ENCODE data around the gene AARSD1.
"Not testable (repeated sequence)": the region's sequence is repeated elsewhere in the genome, so short reads cannot be mapped to it uniquely, and the experiment has no call there.

The AARSD1 gene

DNA sequence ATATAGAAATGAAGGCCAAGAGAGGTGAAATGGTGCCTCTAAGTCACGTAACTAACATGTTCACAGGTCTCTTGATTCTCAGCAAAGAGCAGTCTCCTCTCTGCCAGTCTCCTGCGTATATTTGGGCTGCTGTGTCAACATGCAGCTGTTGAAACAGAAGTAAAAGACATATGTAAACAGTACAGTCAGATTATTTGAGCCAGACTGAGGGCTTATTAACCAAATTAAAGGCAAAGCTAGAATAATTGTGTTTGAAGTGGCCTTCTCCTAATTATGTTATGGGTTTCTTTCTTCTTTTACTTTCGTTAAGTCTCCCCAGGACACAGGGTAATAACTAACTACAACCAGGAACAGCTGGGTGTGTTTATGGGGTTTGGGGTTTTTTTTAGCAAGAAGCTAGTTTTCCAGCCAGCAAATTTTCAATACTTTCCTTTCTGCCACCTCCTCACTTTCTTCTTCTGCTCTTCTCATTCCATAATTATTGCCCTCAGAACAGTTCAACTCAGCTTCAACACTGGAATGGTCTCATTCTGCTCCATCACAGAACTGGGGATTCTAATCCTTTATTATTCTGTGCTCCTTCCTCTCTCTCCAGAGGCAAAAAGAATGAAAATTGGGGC, 45.2 kb downstream of the AARSD1 start:
- TF ChIP-seq, protein P1, sequence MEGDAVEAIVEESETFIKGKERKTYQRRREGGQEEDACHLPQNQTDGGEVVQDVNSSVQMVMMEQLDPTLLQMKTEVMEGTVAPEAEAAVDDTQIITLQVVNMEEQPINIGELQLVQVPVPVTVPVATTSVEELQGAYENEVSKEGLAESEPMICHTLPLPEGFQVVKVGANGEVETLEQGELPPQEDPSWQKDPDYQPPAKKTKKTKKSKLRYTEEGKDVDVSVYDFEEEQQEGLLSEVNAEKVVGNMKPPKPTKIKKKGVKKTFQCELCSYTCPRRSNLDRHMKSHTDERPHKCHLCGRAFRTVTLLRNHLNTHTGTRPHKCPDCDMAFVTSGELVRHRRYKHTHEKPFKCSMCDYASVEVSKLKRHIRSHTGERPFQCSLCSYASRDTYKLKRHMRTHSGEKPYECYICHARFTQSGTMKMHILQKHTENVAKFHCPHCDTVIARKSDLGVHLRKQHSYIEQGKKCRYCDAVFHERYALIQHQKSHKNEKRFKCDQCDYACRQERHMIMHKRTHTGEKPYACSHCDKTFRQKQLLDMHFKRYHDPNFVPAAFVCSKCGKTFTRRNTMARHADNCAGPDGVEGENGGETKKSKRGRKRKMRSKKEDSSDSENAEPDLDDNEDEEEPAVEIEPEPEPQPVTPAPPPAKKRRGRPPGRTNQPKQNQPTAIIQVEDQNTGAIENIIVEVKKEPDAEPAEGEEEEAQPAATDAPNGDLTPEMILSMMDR (conservative IDR thresholded peaks at IDR 0.05; ENCODE audit: control insufficient read depth, insufficient read depth, low read depth, low read length), result no peak
- DNase-seq (ENCODE audit: low read depth), result no peak
- H3K4me3 ChIP-seq (ENCODE audit: control insufficient read depth, low read depth, low read length), result no peak overlapping the region

DNA sequence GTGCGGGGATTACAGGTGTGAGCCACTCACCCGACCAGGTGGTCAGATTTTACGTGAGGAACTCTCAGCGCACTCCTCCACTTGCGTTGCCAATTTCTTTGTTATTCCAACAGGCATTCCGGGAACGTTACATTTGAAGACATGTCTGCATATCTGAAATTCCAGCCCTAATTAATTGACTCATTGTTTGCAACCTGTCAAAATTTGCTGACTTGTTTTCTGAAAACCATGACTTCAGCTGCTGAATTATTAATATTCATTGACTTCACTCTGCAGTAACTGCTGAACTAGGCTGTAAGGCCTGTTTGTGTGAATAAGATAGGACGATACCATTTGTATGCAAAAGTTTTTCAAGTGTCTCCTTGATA, 47.0 kb downstream of the AARSD1 start:
- TF ChIP-seq, protein P1 (conservative IDR thresholded peaks at IDR 0.05; ENCODE audit: control insufficient read depth, insufficient read depth, low read depth, low read length), result no peak
- H3K4me3 ChIP-seq (ENCODE audit: control insufficient read depth, low read depth, low read length), result no peak overlapping the region
- no peak for DNase-seq (ENCODE audit: low read depth)

DNA sequence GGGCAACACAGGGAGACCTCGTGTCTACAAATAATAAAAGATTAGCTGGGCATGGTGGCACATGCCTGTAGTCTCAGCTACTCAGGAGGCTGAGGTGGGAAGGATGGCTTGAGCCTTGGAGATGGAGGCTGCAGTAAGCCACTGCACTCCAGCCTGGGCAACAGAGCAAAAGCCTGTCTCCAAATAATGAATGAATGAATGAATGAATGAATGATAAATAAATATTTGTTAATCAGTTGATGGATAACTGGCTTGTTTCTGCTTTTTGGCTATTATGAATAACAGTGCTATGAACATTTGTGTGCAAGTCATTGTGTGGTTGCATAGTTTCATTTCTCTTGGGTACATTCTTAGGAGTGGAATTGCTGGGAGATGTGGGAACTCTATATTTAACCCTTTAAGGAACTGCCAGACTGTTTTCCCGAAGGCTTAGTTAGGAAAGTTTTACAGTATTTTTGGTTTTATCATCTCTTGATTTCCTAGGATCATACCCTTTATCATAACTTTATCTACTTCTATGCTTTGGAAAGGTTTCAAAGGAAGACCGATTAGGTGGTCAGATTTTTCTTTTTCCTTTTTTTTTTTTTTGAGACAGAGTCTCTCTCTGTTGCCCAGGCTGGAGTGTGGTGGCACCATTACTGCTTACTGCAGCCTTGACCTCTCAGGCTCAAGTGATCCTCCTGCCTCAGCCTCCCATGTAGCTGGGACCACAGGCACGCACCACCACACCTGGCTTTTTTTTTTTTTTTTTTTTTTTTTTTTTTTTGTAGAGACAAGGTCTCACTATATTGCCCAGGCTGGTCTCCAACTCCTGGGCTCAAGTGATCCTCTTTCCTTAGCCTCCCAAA, 47.6 kb downstream of the AARSD1 start:
- DNase-seq (ENCODE audit: low read depth); H3K4me3 ChIP-seq (ENCODE audit: control insufficient read depth, low read depth, low read length): not testable (repeated sequence)

DNA sequence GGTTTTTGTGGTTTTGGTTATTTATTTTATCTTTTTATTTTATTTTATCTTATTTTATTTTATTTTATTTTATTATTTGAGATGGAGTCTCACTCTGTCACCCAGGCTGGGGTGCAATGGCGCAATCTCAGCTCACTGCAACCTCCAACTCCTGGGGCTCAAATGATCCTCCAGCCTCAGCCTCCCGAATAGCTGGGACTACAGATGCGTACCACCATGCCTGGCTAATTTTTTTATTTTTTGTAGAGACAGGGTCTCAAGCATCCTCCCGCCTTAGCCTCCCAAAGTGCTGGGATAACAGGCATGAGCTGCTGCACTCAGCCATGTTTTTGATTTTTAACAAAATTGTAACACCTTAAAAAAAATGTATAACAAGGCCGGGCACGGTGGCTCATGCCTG, 49.0 kb downstream of the AARSD1 start:
- not testable (repeated sequence) for DNase-seq (ENCODE audit: low read depth); H3K4me3 ChIP-seq (ENCODE audit: control insufficient read depth, low read depth, low read length)

DNA sequence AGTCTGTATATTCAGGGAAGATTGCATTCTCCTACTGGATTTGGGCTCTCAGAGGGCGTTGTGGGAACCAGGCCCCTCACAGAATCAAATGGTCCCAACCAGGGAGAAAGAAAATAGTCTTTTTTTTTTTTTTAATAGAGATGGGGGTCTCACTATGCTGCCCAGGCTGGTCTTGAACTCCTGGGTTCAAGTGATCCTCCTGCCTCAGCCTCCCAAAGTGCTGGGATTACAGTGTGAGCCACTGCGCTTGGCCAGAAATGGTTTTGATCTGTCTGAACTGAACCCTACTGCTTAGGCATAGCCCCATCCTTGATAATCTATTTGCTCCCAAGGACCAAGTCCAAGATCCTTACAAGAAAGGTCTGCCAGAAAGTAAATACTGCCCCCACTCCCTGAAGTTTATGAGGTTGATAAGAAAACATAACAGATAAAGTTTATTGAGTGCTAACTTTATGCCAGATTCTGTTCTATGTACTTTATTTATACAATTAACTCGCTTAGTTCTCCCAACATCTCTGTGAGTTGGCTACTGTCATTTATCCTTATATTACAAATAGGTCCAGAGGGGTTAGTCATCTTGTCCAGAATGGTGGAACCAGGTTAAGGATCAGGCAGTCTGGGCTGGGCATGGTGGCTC, 50.2 kb downstream of the AARSD1 start:
- no peak overlapping the region for H3K4me3 ChIP-seq (ENCODE audit: control insufficient read depth, low read depth, low read length)
- DNase-seq (ENCODE audit: low read depth), result no peak
- TF ChIP-seq, protein P1 (conservative IDR thresholded peaks at IDR 0.05; ENCODE audit: control insufficient read depth, insufficient read depth, low read depth, low read length), result no peak

DNA sequence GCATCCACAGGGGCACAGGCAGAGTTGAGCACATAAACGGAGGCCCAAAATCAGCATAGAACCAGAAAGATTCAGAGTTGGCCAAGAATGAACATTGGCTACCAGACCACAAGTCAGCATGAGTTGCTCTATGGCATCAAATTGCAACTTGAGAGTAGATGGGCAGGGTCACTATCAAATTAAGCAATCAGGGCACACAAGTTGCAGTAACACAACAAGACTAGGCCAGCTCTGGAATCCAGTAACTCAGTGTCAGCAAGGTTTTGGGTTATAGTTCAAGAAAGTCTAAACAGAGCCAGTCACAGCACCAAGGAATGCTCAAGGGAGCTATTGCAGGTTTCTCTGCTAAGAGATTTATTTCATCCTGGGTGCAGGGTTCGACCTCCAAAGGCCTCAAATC, 50.7 kb downstream of the AARSD1 start:
- TF ChIP-seq, protein P1 (conservative IDR thresholded peaks at IDR 0.05; ENCODE audit: control insufficient read depth, insufficient read depth, low read depth, low read length), result no peak
- no peak overlapping the region for H3K4me3 ChIP-seq (ENCODE audit: control insufficient read depth, low read depth, low read length)
- DNase-seq (ENCODE audit: low read depth), result peak; percentile 23

DNA sequence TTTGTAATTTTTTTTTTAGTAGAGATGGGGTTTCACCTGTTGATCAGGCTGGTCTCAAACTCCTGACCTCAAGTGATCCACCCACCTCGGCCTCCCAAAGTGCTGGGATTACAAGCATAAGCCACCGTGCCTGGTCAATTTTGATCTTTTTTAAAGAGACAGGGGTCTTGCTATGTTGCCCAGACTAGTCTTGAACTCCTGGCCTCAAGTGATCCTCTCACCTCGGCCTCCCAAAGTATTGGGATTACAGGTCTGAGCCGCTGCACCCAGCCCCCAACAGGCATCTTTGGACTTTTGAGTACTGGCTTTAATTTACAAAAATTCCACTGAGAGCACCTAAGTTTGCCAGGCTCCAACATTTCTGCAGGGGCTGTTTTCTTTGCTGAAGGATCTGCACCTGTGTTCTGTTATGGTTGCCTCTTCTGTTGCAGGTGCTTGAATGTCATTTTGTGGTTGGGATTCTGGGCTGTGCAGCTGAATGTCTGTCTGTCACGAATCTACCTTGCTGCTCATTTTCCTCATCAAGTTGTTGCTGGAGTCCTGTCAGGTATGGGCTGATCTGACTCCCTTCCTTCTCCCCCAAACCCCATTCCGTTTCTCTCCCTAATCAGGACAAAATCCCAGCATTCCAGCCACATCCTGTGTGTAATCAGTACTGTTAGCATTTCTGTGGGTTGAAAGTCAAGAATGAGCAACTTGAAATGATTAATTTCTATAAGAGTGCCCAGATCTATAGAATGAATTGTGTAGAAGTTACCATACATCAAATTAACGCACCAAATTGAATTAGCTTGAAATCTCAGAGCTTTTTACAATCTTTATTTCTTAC, 55.2 kb downstream of the AARSD1 start:
- no peak overlapping the region for H3K4me3 ChIP-seq (ENCODE audit: control insufficient read depth, low read depth, low read length)
- TF ChIP-seq, protein P1 (conservative IDR thresholded peaks at IDR 0.05; ENCODE audit: control insufficient read depth, insufficient read depth, low read depth, low read length), result no peak
- DNase-seq (ENCODE audit: low read depth), result no peak
